Neutrophil (primary cell): Measurements from ENCODE around the gene GPRIN1.

Experiments used
- H3K27ac ChIP-seq: fragments of 200-600 bp; sonication (generic); 2 replicates; pipeline ENCODE4 v1.5.1; 2016; ENCODE audit warnings: mild to moderate bottlenecking, moderate library complexity
- H3K27me3 ChIP-seq: fragments of 200-600 bp; sonication (generic); 2 replicates; pipeline ENCODE4 v1.6.0; 2016; ENCODE audit warnings: mild to moderate bottlenecking
- H3K36me3 ChIP-seq: fragments of 200-600 bp; sonication (generic); 2 replicates; pipeline ENCODE4 v1.5.1; 2017
- H3K4me1 ChIP-seq, 2 experiments: fragments of 200-600 bp in 1 of 2; sonication (generic) in 1 of 2; 1 replicate in 1 of 2; 2 replicates in 1 of 2; pipeline versions ENCODE4 v1.5.1 to v1.6.1; 2013 to 2016; ENCODE audit warnings: low read depth in 1 of 2, low read length in 1 of 2, mild to moderate bottlenecking in 1 of 2, moderate library complexity in 1 of 2; ENCODE audit not compliant: control insufficient read depth in 1 of 2, insufficient read depth in 1 of 2
- H3K4me3 ChIP-seq, 2 experiments: fragments of 200-600 bp in 1 of 2; sonication (generic) in 1 of 2; 1 replicate in 1 of 2; 2 replicates in 1 of 2; pipeline ENCODE4 v1.5.1; 2013 to 2016; ENCODE audit warnings: low read depth in 1 of 2, low read length in 1 of 2, mild to moderate bottlenecking in 1 of 2, moderate library complexity in 1 of 2
- H3K9me3 ChIP-seq: fragments of 200-600 bp; sonication (generic); 2 replicates; pipeline ENCODE4 v1.5.1; 2016
- TF ChIP-seq, protein P1 (sequence below): fragments of 200-600 bp; sonication (generic); IDR thresholded peaks from 2 replicates; pipeline ENCODE4 v1.5.1; 2016; ENCODE audit warnings: antibody characterized with exemption

GPRIN1 gene

DNA sequence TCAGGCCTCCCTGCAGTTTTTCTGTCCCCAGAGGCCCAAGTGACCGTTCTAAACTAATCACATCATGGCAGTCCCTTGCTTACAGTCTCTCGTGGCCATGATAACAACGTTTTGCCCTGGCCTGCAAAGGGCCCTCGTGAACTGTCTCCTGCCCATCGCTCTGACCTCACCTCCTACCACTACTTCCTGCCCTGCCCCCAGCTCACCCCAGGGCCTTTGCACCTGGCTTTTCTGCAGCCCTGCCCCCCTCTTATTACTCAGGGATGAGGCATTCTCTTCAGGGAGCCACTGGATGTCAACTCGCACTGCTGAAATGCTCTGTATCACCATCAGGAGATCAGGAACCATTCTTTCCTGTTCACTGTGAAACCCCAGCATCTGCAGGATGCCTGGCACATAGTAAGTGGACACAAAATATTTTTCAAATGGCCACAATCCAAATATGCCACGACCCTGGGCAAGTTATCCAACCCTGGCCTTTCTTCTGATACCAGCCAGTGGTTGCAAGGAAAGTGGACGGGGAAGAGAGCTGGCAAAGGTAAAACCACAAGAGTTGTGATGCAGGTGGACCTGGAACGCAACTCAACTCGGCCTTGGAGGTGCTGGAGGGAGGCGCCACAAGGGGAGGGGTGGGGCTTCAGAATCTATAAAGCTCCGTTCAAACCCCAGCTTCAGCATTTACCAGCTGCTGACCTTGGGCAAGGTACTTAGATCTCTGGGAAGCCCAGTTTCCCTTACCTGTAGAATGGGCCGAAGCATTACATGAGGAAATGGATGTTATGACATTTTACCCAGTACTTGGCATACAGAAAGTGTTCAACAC, 18.7 kb upstream of the GPRIN1 start:
- no peaks in the 10 kb centered on the region for H3K36me3 ChIP-seq
- no peak overlapping the region for H3K4me3 ChIP-seq
- no peak overlapping the region for H3K27ac ChIP-seq
- TF ChIP-seq, protein P1, sequence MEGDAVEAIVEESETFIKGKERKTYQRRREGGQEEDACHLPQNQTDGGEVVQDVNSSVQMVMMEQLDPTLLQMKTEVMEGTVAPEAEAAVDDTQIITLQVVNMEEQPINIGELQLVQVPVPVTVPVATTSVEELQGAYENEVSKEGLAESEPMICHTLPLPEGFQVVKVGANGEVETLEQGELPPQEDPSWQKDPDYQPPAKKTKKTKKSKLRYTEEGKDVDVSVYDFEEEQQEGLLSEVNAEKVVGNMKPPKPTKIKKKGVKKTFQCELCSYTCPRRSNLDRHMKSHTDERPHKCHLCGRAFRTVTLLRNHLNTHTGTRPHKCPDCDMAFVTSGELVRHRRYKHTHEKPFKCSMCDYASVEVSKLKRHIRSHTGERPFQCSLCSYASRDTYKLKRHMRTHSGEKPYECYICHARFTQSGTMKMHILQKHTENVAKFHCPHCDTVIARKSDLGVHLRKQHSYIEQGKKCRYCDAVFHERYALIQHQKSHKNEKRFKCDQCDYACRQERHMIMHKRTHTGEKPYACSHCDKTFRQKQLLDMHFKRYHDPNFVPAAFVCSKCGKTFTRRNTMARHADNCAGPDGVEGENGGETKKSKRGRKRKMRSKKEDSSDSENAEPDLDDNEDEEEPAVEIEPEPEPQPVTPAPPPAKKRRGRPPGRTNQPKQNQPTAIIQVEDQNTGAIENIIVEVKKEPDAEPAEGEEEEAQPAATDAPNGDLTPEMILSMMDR, result no peak
- no peaks in the 10 kb centered on the region for H3K4me1 ChIP-seq
- peaks cover 100% of the 10 kb centered on the region for H3K27me3 ChIP-seq
- H3K9me3 ChIP-seq, result no peaks in the 10 kb centered on the region

DNA sequence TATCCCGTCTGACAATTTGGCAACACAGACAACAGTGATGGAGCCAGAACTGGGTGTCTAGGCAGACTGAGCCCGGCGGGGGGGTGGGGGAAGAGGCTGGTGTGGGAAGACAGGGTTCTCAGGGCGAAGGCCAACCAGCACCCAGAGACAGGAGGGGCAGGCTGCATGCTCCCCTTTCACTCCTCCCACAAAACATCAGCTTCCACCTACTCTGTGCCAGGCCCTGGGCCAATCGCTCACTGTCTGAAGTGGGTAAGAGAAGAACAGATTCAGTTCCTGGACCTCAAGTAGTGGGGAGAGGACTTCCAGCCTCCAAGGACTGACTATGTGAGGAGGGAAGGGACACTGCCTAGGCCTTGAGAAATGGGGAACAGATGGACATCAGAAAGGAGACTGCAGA, 17.6 kb upstream of the GPRIN1 start:
- H3K27ac ChIP-seq, result no peak overlapping the region
- H3K9me3 ChIP-seq, result no peaks in the 10 kb centered on the region
- TF ChIP-seq, protein P1, result no peak
- no peaks in the 10 kb centered on the region for H3K36me3 ChIP-seq
- H3K4me1 ChIP-seq, result no peaks in the 10 kb centered on the region
- no peak overlapping the region for H3K4me3 ChIP-seq
- peaks cover 98% of the 10 kb centered on the region for H3K27me3 ChIP-seq

DNA sequence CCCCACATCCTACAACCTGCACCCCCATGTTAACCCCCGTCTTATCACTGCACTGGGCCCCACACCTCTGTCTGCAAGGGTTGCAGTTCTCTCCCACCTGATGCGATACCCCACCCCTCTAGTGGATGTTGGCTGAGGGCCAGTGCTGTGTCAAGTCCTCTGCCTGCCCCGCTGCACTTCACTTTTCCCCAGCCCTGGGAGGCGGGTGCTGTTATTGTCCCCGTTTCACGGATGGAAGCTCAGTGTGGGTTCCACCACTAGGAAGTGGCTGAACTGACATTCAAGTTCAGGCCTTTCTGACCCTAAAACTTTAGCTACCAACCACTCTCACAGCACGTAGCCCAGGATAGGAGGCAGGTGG, 16.9 kb upstream of the GPRIN1 start:
- Histone ChIP-seq H3K27ac (no peak overlapping the region), H3K4me3 (no peak overlapping the region), H3K9me3 (no peaks in the 10 kb centered on the region), H3K27me3 (peaks cover 97% of the 10 kb centered on the region), H3K36me3 (no peaks in the 10 kb centered on the region), H3K4me1 (no peaks in the 10 kb centered on the region)
- TF ChIP-seq, protein P1, result no peak

DNA sequence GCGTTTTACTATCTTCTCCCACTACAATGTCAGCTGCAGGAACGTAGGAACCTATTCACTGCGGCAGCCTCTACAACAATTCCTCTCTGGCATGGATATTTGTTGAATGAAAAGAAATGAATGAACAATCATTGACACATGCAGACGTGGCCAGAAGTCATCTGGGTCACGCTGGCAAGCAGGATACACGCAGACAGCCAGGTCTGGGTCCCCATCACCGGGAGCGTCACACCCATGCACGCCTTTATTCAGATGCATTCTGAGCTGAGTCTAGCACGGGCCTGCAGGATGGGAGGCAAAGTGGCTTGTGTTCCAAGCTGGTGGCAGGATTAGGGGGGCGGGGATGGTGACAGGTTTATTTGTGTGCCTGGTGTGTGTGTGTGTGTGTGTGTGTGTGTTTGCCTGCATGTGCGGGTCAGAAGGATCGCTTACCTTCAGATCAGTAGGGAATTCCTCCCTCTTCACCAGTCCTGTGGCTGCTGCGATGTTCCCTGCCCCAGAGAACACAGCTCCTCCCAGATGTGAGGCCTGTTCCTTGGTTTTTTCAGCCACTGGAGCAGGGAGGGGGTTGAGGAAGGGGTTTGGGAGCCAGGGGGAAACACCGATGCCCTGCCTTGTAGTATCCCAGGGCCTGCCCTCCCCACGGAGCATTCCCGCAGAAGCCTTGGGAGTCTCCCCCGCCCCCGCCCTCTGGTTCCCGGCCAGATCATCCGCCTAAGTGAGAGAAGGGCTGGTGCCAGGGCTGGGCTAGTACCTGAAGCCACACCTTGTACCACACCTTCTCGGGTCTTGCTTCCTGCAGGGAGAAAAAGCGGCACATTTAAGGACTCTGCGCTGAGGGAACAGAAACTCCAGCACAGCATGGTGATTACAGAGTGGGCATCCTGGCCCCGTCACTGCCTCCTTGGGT, 16.3 kb upstream of the GPRIN1 start:
- no peaks in the 10 kb centered on the region for H3K4me1 ChIP-seq
- H3K4me3 ChIP-seq, result no peak overlapping the region
- H3K27ac ChIP-seq, result no peak overlapping the region
- peaks cover 97% of the 10 kb centered on the region for H3K27me3 ChIP-seq
- H3K9me3 ChIP-seq, result no peaks in the 10 kb centered on the region
- H3K36me3 ChIP-seq, result no peaks in the 10 kb centered on the region
- TF ChIP-seq, protein P1, result no peak

DNA sequence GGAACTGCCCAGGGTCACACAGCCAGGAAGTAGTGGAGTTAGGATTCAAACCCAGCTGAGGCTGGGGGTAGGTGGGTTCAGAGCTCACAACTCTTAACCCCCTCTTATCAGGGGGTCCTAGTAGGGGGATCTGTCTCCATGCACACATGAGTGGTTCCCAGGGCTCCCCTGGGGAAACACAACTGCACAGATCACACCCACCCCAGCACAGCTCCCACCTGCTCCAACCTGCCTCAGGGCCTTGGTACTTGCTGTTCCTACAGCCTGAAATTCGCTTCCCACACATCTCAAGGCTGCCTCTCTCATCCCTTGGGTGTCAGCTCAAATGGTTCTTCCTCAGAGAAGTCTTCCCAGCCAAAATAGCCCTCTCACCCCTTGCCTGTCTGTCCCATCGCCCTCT, 15.6 kb upstream of the GPRIN1 start:
- TF ChIP-seq, protein P1, result no peak

More for the DNA sequence above, 15.6 kb upstream of the GPRIN1 start:
- no peak overlapping the region for H3K4me3 ChIP-seq
- no peak overlapping the region for H3K27ac ChIP-seq
- H3K9me3 ChIP-seq, result no peaks in the 10 kb centered on the region
- H3K4me1 ChIP-seq, result no peaks in the 10 kb centered on the region
- peaks cover 97% of the 10 kb centered on the region for H3K27me3 ChIP-seq
- no peaks in the 10 kb centered on the region for H3K36me3 ChIP-seq
